Neural cell (in vitro differentiated cells): ENCODE results near the gene SMIM23. TPM values are rescaled to one million over a fixed set of nuclear protein-coding genes. Genes with fewer than 3 reads are reported as not detected.

Experiments used
- H2AFZ ChIP-seq: fragments of 200-600, 300-800 bp; sonication (generic), shearing (Covaris generic); 2 replicates; pipeline ENCODE4 v1.6.0; 2014; ENCODE audit warnings: low read depth, mild to moderate bottlenecking, antibody characterized with exemption, low read length, moderate library complexity
- H3F3A ChIP-seq: fragments of 200-600 bp; shearing (Covaris generic); 2 replicates; pipeline ENCODE4 v1.6.1; 2016; ENCODE audit warnings: mild to moderate bottlenecking, moderate library complexity, mixed read lengths, antibody characterized with exemption, low read length; ENCODE audit not compliant: insufficient read depth, poor library complexity, severe bottlenecking
- H3K27ac ChIP-seq: fragments of 200-600, 300-800 bp; sonication (generic), shearing (Covaris generic); 2 replicates; pipeline ENCODE4 v1.5.1; 2014; ENCODE audit warnings: mild to moderate bottlenecking, low read length, moderate library complexity
- H3K27me3 ChIP-seq: fragments of 300-800, 200-600 bp; sonication (generic), shearing (Covaris generic); 2 replicates; pipeline ENCODE4 v1.6.0; 2014; ENCODE audit warnings: mild to moderate bottlenecking, low read depth, low read length, moderate library complexity; ENCODE audit not compliant: insufficient read depth
- H3K36me3 ChIP-seq: fragments of 300-800, 200-600 bp; sonication (generic), shearing (Covaris generic); 2 replicates; pipeline ENCODE4 v1.5.1; 2014; ENCODE audit warnings: mild to moderate bottlenecking, antibody characterized with exemption, low read length, moderate library complexity; ENCODE audit not compliant: insufficient read depth
- H3K4me2 ChIP-seq: fragments of 300-800, 200-600 bp; sonication (generic), shearing (Covaris generic); 2 replicates; pipeline ENCODE4 v1.6.0; 2014; ENCODE audit warnings: mild to moderate bottlenecking, low read length
- H3K4me3 ChIP-seq: fragments of 300-800, 200-600 bp; sonication (generic), shearing (Covaris generic); 2 replicates; pipeline ENCODE4 v1.5.1; 2014; ENCODE audit warnings: mild to moderate bottlenecking, low read length, moderate library complexity
- H3K79me2 ChIP-seq: fragments of 200-600 bp; shearing (Covaris generic); replicated peaks from 2 replicates; pipeline ENCODE4 v1.6.0; 2014; ENCODE audit warnings: mild to moderate bottlenecking, low read length, moderate library complexity; ENCODE audit not compliant: insufficient read depth
- H3K9ac ChIP-seq: fragments of 300-800, 200-600 bp; sonication (generic), shearing (Covaris generic); 2 replicates; pipeline ENCODE4 v1.6.1; 2016; ENCODE audit warnings: mild to moderate bottlenecking, low read length, mixed read lengths
- H3K9me2 ChIP-seq: fragments of 200-600 bp; shearing (Covaris generic); 2 replicates; pipeline ENCODE4 v1.6.1; 2016; ENCODE audit warnings: mild to moderate bottlenecking, low read length, mixed read lengths; ENCODE audit not compliant: insufficient read depth
- H3K9me3 ChIP-seq: fragments of 200-600, 300-800 bp; sonication (generic), shearing (Covaris generic); 2 replicates; pipeline ENCODE4 v1.6.1; 2016; ENCODE audit warnings: mild to moderate bottlenecking, mixed run types, low read length, moderate library complexity, mixed read lengths
- H4K20me1 ChIP-seq: fragments of 200-600 bp; shearing (Covaris generic); 2 replicates; pipeline ENCODE4 v1.6.1; 2016; ENCODE audit warnings: mild to moderate bottlenecking, mixed run types; ENCODE audit not compliant: insufficient read depth
- CTCF ChIP-seq: fragments of 450-650 bp; IDR thresholded peaks from 2 replicates; pipeline ENCODE4 v1.5.1; 2014; ENCODE audit warnings: antibody characterized with exemption, mild to moderate bottlenecking, moderate library complexity; ENCODE audit not compliant: poor library complexity, severe bottlenecking
- EP300 ChIP-seq: fragments of 450-650 bp; conservative IDR thresholded peaks from 2 replicates; pipeline ENCODE4 v1.6.1; 2014; ENCODE audit warnings: antibody characterized with exemption, mild to moderate bottlenecking, moderate library complexity; ENCODE audit not compliant: poor library complexity, severe bottlenecking
- EZH2 ChIP-seq: fragments of 200-600, 300-800 bp; shearing (Covaris generic), sonication (generic); IDR thresholded peaks from 2 replicates; pipeline ENCODE4 v1.6.1; 2014; ENCODE audit warnings: antibody characterized with exemption, low read length, borderline replicate concordance, mild to moderate bottlenecking; ENCODE audit not compliant: insufficient read depth, poor library complexity, severe bottlenecking
- MXI1 ChIP-seq: fragments of 450-650 bp; conservative IDR thresholded peaks from 2 replicates; pipeline ENCODE4 v1.6.1; 2014; ENCODE audit warnings: antibody characterized with exemption, mild to moderate bottlenecking; ENCODE audit not compliant: poor library complexity, severe bottlenecking
- POLR2AphosphoS5 ChIP-seq: IDR thresholded peaks from 2 replicates; pipeline ENCODE4 v1.6.1; 2012
- RAD21 ChIP-seq: fragments of 450-650 bp; conservative IDR thresholded peaks from 2 replicates; pipeline ENCODE4 v1.6.1; 2014; ENCODE audit warnings: antibody characterized with exemption, mild to moderate bottlenecking, moderate library complexity
- REST ChIP-seq: IDR thresholded peaks from 2 replicates; pipeline ENCODE4 v1.6.1; 2012; ENCODE audit warnings: borderline replicate concordance
- SMC3 ChIP-seq: fragments of 450-650 bp; conservative IDR thresholded peaks from 2 replicates; pipeline ENCODE4 v1.6.1; 2014; ENCODE audit warnings: antibody characterized with exemption, mild to moderate bottlenecking, moderate library complexity; ENCODE audit not compliant: poor library complexity
- TAF1 ChIP-seq: IDR thresholded peaks from 2 replicates; pipeline ENCODE4 v1.6.1; 2012; ENCODE audit warnings: low read depth
- polyA plus RNA-seq: library from polyadenylated mRNA; depleted of rRNA; stranded (reverse); fragments of >200 nt; gene quantifications from 2 replicates; pipeline ENCODE4 v1.2.3, GENCODE V29; 2014

The SMIM23 gene
- polyA plus RNA-seq, 1 donor from 2014 or later = not detected

DNA sequence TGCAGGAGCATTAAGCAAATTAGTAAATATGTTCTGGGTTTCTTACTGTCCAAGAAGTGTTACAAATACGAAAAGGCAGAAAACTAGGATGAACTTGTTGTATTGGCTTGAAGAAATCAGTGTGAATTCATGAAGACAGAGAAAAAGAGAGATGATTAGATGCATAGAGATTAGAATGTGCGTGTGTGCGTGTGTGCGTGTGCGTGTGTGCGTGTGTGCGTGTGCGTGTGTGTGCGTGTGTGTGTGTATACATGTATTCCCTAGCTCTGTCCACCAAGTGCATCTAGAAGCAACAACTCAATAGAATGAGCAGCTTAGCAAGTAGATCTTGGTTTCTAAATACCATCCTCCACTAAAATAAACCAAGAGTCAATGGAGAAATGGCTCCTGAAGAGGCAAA is 41.5 kb downstream of the SMIM23 start:
- Histone ChIP-seq H3K27me3 (no peaks in the 10 kb centered on the region), H2AFZ (no peak overlapping the region), H3K27ac (no peak overlapping the region), H3K79me2 (no peaks in the 10 kb centered on the region), H3K4me2 (no peak overlapping the region), H3K9me3 (no peaks in the 10 kb centered on the region), H4K20me1 (no peaks in the 10 kb centered on the region), H3K36me3 (no peaks in the 10 kb centered on the region), H3K9ac (no peak overlapping the region), H3K4me3 (no peak overlapping the region), H3F3A (no peaks in the 10 kb centered on the region), H3K9me2 (no peaks in the 10 kb centered on the region)
- no peak for TF ChIP-seq CTCF
- no peak for TF ChIP-seq RAD21
- no peak for TF ChIP-seq TAF1
- no peak for TF ChIP-seq MXI1
- TF ChIP-seq EZH2 = no peak
- no peak for TF ChIP-seq POLR2AphosphoS5
- TF ChIP-seq REST = no peak
- no peak for TF ChIP-seq EP300
- no peak for TF ChIP-seq SMC3

DNA sequence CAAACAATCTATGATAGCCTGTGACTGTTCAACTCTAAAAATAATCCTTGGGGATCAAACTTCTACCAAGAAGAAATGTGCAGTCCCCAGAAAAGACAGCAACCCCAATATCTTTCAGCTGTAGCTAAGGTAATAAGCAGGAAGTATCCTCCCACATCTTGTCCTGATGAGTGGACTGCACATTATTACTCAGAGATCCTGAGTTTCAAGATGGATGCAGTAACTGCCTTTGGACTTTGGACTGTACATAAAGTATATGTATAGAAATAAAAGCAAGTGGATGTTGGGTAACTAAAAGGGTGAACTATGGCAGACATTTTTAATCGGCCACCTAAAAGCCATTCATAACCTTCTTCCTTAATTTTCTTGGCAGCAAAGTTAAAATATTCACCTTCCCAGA is 45.1 kb downstream of the SMIM23 start:
- no peaks in the 10 kb centered on the region for H3K79me2 ChIP-seq
- H3K27ac ChIP-seq = no peak overlapping the region
- no peaks in the 10 kb centered on the region for H3K36me3 ChIP-seq
- H3K4me3 ChIP-seq = no peak overlapping the region
- H4K20me1 ChIP-seq = no peaks in the 10 kb centered on the region
- no peaks in the 10 kb centered on the region for H3K27me3 ChIP-seq
- H3F3A ChIP-seq = no peaks in the 10 kb centered on the region
- no peaks in the 10 kb centered on the region for H3K9me3 ChIP-seq
- H3K4me2 ChIP-seq = no peak overlapping the region
- no peaks in the 10 kb centered on the region for H3K9me2 ChIP-seq
- TF ChIP-seq SMC3 = no peak
- no peak for TF ChIP-seq EZH2
- no peak for TF ChIP-seq POLR2AphosphoS5
- TF ChIP-seq TAF1 = no peak
- TF ChIP-seq CTCF = no peak
- TF ChIP-seq REST = no peak
- no peak overlapping the region for H3K9ac ChIP-seq
- no peak overlapping the region for H2AFZ ChIP-seq
